WTC11 (cell line): Measurements from ENCODE around the gene KCNB1. TPM values are rescaled to one million over a fixed set of nuclear protein-coding genes. Genes with fewer than 3 reads are reported as not detected.

Experiments used
- ATAC-seq: fragments of 200-7000 bp; cut with Tn5 transposase; 2 replicates; pipeline ENCODE4 v1.10.0; 2021; ENCODE audit warnings: mild to moderate bottlenecking, moderate library complexity
- CTCF ChIA-PET: fragments of 300-600 bp; sonication (Branson Sonifier 250); formaldehyde crosslinking; loops from one replicate; lab custom pipeline; 2021; ENCODE audit warnings: antibody characterized with exemption; lab: Charles Lee
- POLR2A ChIA-PET: fragments of 350-600 bp; sonication (Branson Sonifier 250); formaldehyde crosslinking; loops from one replicate; lab custom pipeline; 2021; ENCODE audit warnings: antibody characterized with exemption; lab: Charles Lee
- DNase-seq: peaks from one replicate; pipeline ENCODE4 v3.0.0; 2021; ENCODE audit warnings: low spot score
- H3K27ac Mint-ChIP-seq: 2 replicates; pipeline ENCODE4 v1.8.0; 2021; ENCODE audit warnings: mixed read lengths
- H3K27me3 Mint-ChIP-seq: 2 replicates; pipeline ENCODE4 v1.8.0; 2021; ENCODE audit warnings: low read depth, mild to moderate bottlenecking, moderate library complexity, mixed read lengths
- H3K36me3 Mint-ChIP-seq: 2 replicates; pipeline ENCODE4 v1.8.0; 2021; ENCODE audit warnings: mixed read lengths
- H3K4me1 Mint-ChIP-seq: 2 replicates; pipeline ENCODE4 v1.8.0; 2022; ENCODE audit warnings: mixed read lengths
- H3K4me3 Mint-ChIP-seq: 2 replicates; pipeline ENCODE4 v1.8.0; 2021; ENCODE audit warnings: mild to moderate bottlenecking, moderate library complexity, mixed read lengths
- H3K9me3 Mint-ChIP-seq: 2 replicates; pipeline ENCODE4 v1.8.0; 2021; ENCODE audit warnings: mixed read lengths
- E2F5 ChIP-seq: sonication (generic); formaldehyde crosslinking; IDR thresholded peaks from 2 replicates; pipeline ENCODE4 v1.8.1; 2022; ENCODE audit warnings: mild to moderate bottlenecking, moderate library complexity, missing genetic modification reagents
- GTF2I ChIP-seq: fragments of 250-450 bp; sonication (Bioruptor Pico); conservative IDR thresholded peaks from 2 replicates; pipeline ENCODE4 v1.4.0; 2021; ENCODE audit warnings: mild to moderate bottlenecking
- HMGA2 ChIP-seq: fragments of 250-450 bp; sonication (Bioruptor Pico); IDR thresholded peaks from 2 replicates; pipeline ENCODE4 v1.4.0; 2021; ENCODE audit warnings: mild to moderate bottlenecking, moderate library complexity
- JUN ChIP-seq: sonication (generic); formaldehyde crosslinking; IDR thresholded peaks from 2 replicates; pipeline ENCODE4 v1.8.0; 2023; ENCODE audit warnings: mild to moderate bottlenecking, missing genetic modification reagents
- NR2C2 ChIP-seq: sonication (generic); formaldehyde crosslinking; IDR thresholded peaks from 2 replicates; pipeline ENCODE4 v1.8.0; 2022; ENCODE audit warnings: mild to moderate bottlenecking, missing genetic modification reagents
- USF2 ChIP-seq: sonication (generic); formaldehyde crosslinking; IDR thresholded peaks from 2 replicates; pipeline ENCODE4 v1.8.1; 2023; ENCODE audit warnings: mild to moderate bottlenecking, missing genetic modification reagents, moderate library complexity
- ZNF671 ChIP-seq: fragments of 250-450 bp; sonication (Bioruptor Pico); IDR thresholded peaks from 2 replicates; pipeline ENCODE4 v1.8.0; 2021; ENCODE audit warnings: mild to moderate bottlenecking
- total RNA-seq: library from RNA; stranded (reverse); gene quantifications from 3 replicates; pipeline ENCODE4 v1.2.3, GENCODE V29; 2021
- TF ChIP-seq, protein P1 (sequence below): sonication (generic); formaldehyde crosslinking; conservative IDR thresholded peaks from 2 replicates; pipeline ENCODE4 v1.8.1; 2023; ENCODE audit warnings: mild to moderate bottlenecking, low read depth, missing genetic modification reagents, moderate library complexity
- TF ChIP-seq, protein P2 (sequence below): sonication (generic); formaldehyde crosslinking; IDR thresholded peaks from 2 replicates; pipeline ENCODE4 v1.8.0; 2022; ENCODE audit warnings: mild to moderate bottlenecking, missing genetic modification reagents
- TF ChIP-seq, protein P3 (sequence below): fragments of 200-600 bp; IDR thresholded peaks from 2 replicates; pipeline ENCODE4 v1.8.0; 2022; ENCODE audit warnings: antibody characterized with exemption

KCNB1 gene
- total RNA-seq, 1 experiment from 2014 or later = 1.1 TPM

- no peak for ATAC-seq
- ChIA-PET POLR2A (no interaction called here), CTCF (interaction anchor here (0.9 to 5.7 kb wide), 3 partner anchors 9 to 85 kb away, joined by 3 to 37 read pairs (median 6); no protein-coding TSS in a partner anchor)
- DNase-seq = no peak
- Mint-ChIP-seq H3K4me3 (no peak overlapping the region), H3K36me3 (no peaks in the 10 kb centered on the region), H3K27ac (no peak overlapping the region), H3K4me1 (peaks cover 10% of the 10 kb centered on the region), H3K9me3 (peaks cover 12% of the 10 kb centered on the region), H3K27me3 (no peaks in the 10 kb centered on the region)
- TF ChIP-seq USF2 (CRISPR knock-in tag) (peak; percentile 76), JUN (CRISPR knock-in tag) (no peak)
- TF ChIP-seq, protein P1, sequence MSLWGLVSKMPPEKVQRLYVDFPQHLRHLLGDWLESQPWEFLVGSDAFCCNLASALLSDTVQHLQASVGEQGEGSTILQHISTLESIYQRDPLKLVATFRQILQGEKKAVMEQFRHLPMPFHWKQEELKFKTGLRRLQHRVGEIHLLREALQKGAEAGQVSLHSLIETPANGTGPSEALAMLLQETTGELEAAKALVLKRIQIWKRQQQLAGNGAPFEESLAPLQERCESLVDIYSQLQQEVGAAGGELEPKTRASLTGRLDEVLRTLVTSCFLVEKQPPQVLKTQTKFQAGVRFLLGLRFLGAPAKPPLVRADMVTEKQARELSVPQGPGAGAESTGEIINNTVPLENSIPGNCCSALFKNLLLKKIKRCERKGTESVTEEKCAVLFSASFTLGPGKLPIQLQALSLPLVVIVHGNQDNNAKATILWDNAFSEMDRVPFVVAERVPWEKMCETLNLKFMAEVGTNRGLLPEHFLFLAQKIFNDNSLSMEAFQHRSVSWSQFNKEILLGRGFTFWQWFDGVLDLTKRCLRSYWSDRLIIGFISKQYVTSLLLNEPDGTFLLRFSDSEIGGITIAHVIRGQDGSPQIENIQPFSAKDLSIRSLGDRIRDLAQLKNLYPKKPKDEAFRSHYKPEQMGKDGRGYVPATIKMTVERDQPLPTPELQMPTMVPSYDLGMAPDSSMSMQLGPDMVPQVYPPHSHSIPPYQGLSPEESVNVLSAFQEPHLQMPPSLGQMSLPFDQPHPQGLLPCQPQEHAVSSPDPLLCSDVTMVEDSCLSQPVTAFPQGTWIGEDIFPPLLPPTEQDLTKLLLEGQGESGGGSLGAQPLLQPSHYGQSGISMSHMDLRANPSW (CRISPR knock-in tag) = no peak
- TF ChIP-seq, protein P2, sequence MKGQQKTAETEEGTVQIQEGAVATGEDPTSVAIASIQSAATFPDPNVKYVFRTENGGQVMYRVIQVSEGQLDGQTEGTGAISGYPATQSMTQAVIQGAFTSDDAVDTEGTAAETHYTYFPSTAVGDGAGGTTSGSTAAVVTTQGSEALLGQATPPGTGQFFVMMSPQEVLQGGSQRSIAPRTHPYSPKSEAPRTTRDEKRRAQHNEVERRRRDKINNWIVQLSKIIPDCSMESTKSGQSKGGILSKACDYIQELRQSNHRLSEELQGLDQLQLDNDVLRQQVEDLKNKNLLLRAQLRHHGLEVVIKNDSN (CRISPR knock-in tag) = peak; percentile 56; the same call in 1 of the 2 replicates
Measured at GRCh38 chr20:49398401-49399144, 83.9 kb downstream of the KCNB1 start.

GRCh38 chr20:49397525-49397924 lies 84.9 kb downstream of the KCNB1 start:
- TF ChIP-seq ZNF671 (CRISPR knock-in tag) (no peak), NR2C2 (CRISPR knock-in tag) (no peak)
- Mint-ChIP-seq H3K27me3 (no peaks in the 10 kb centered on the region), H3K9me3 (peaks cover 6% of the 10 kb centered on the region), H3K27ac (no peak overlapping the region), H3K4me3 (no peak overlapping the region), H3K4me1 (peaks cover 8% of the 10 kb centered on the region; the same call in 1 of the 2 replicates), H3K36me3 (no peaks in the 10 kb centered on the region)
- ChIA-PET CTCF (interaction anchor here (0.9 to 5.7 kb wide), 4 partner anchors 7 to 87 kb away, joined by 3 to 37 read pairs (median 10); no protein-coding TSS in a partner anchor), POLR2A (no interaction called here)
- ATAC-seq = no peak
- DNase-seq = no peak

DNA sequence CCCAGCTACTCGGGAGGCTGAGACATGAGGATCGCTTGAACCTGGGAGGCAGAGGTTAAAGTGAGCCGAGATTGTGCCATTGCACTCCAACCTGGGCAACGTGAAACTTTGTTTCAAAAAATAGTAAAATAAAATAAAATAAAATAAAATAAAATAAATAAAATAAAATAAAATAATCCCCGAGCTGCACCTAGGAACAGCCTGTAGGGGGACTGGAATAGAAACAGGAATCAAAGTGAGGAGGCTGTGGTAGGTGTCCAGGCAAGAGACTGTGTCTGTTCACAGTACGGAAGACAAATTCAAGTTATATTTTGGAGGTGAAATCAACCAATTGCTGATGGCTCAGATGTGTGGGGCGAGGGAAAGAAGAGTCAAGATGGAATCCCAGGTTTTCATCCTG lies 86.2 kb downstream of the KCNB1 start:
- Mint-ChIP-seq H3K4me1 (0 out of 2 replicates have a peak, but pooled peaks cover 6% of the 10 kb centered on the region), H3K36me3 (no peaks in the 10 kb centered on the region), H3K9me3 (no peaks in the 10 kb centered on the region), H3K27me3 (no peaks in the 10 kb centered on the region; the same call in 1 of the 2 replicates), H3K27ac (peak overlapping the region; percentile 32), H3K4me3 (no peak overlapping the region)
- CTCF ChIA-PET = interaction anchor here (0.6 to 5.7 kb wide), 6 partner anchors 11 to 88 kb away, joined by 3 to 37 read pairs (median 6); no protein-coding TSS in a partner anchor
- ATAC-seq (no peak), DNase-seq (no peak)
- POLR2A ChIA-PET = no interaction called here
- TF ChIP-seq HMGA2 (CRISPR knock-in tag) (peak; percentile 84), E2F5 (CRISPR knock-in tag) (no peak)
- TF ChIP-seq, protein P3, sequence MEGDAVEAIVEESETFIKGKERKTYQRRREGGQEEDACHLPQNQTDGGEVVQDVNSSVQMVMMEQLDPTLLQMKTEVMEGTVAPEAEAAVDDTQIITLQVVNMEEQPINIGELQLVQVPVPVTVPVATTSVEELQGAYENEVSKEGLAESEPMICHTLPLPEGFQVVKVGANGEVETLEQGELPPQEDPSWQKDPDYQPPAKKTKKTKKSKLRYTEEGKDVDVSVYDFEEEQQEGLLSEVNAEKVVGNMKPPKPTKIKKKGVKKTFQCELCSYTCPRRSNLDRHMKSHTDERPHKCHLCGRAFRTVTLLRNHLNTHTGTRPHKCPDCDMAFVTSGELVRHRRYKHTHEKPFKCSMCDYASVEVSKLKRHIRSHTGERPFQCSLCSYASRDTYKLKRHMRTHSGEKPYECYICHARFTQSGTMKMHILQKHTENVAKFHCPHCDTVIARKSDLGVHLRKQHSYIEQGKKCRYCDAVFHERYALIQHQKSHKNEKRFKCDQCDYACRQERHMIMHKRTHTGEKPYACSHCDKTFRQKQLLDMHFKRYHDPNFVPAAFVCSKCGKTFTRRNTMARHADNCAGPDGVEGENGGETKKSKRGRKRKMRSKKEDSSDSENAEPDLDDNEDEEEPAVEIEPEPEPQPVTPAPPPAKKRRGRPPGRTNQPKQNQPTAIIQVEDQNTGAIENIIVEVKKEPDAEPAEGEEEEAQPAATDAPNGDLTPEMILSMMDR = no peak

- TF ChIP-seq ZNF671 (CRISPR knock-in tag) (no peak), GTF2I (CRISPR knock-in tag) (peak; percentile 74; the same call in 1 of the 2 replicates)
- CTCF ChIA-PET = interaction anchor here (1.4 to 5.7 kb wide), 3 partner anchors 11 to 89 kb away, joined by 3 to 37 read pairs (median 17); no protein-coding TSS in a partner anchor
- H3K36me3 Mint-ChIP-seq = no peaks in the 10 kb centered on the region
- H3K4me3 Mint-ChIP-seq = no peak overlapping the region
- POLR2A ChIA-PET = no interaction called here
- no peak for ATAC-seq
- H3K4me1 Mint-ChIP-seq = 0 out of 2 replicates have a peak, but pooled peaks cover 3% of the 10 kb centered on the region
- no peak for DNase-seq
- H3K27ac Mint-ChIP-seq = peak overlapping the region; percentile 61; the same call in 1 of the 2 replicates
- no peaks in the 10 kb centered on the region for H3K9me3 Mint-ChIP-seq
- H3K27me3 Mint-ChIP-seq = no peaks in the 10 kb centered on the region; the same call in 1 of the 2 replicates
Measured at GRCh38 chr20:49395659-49396058, 86.8 kb downstream of the KCNB1 start.
